Measurements from ENCODE around the gene LYG1.

LYG1 gene

DNA sequence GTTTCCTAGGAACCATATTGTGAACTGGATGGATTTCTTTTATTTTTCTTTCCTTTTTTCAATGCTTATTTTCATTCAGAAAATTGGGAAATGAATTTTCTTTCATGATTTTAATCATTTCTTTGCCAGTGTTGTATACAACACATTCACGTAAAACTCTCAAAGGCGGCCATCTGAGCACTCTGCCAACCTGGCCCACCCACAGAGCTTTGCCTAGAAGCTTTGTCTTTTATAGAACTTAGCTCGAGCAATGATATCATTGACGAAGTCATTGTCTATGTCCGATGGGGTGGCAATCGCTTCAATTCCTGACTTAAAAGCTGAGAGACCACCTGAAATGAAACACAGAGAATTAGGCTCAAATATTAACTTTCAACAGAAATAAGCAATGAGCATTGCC lies 58.8 kb downstream of the LYG1 start:
- FAIRE-seq, result no peak
- no peak for TF ChIP-seq POLR2A (IDR thresholded peaks at IDR 0.05; ENCODE audit: low read depth, low read length)
- no peak for DNase-seq (ENCODE audit: insufficient read length, low spot score)

DNA sequence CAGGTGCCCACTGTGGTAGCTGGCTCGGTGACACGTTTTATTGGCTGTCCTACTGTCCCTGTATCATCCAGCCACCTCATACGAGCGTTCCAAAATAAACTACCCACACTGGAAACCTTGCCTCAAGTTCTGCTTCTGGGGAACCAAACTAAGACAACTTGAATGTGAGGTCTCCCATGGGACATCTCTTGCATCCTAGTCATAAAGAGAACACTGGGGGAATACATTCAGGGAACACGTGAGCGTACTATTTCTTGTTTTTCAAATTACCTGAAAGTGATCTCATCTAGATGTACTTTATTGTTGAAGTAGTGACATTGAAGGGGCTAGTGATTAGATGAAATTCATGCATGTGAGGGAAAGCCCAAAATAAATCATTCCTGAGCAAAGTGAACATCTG lies 60.6 kb downstream of the LYG1 start:
- FAIRE-seq (no peak), DNase-seq (ENCODE audit: insufficient read length, low spot score) (no peak)
- no peak for TF ChIP-seq POLR2A (IDR thresholded peaks at IDR 0.05; ENCODE audit: low read depth, low read length)

DNA sequence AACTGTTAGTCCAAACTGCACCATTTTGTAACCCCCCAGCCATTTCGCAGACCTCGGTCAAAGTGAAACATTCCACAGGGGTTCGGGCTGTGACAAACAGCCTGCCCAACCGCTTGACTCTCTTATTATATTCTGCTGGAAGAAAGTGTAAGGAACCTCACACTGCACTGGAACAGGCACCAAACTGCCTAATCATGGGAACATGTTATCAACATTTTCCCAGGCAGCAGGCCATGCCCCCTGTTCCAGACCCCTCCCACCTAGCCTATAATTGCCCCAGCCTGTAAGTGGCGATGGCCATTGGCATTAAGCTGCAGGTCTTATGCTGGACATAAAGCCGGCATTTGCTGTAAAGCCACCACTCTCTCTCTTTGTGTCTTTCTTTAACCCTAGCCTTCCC lies 62.4 kb downstream of the LYG1 start:
- no peak for DNase-seq (ENCODE audit: insufficient read length, low spot score)
- FAIRE-seq, result no peak
- no peak for TF ChIP-seq POLR2A (IDR thresholded peaks at IDR 0.05; ENCODE audit: low read depth, low read length)
